Loucy (cell line): Measurements from ENCODE around the gene TNFSF13B.

ENCODE experiments used
- H2AFZ ChIP-seq: fragments of 200-600 bp; sonication (generic); 2 replicates; pipeline ENCODE4 v1.6.0; 2016; ENCODE audit warnings: antibody characterized with exemption, mild to moderate bottlenecking, low read length, moderate library complexity
- H3F3A ChIP-seq: fragments of 200-600 bp; 2 replicates; pipeline ENCODE4 v1.6.0; 2016; ENCODE audit warnings: antibody characterized with exemption, low read depth, mild to moderate bottlenecking
- H3K27me3 ChIP-seq: fragments of 200-600 bp; sonication (generic); 2 replicates; pipeline ENCODE4 v1.6.1; 2014; ENCODE audit warnings: low read length, mild to moderate bottlenecking; ENCODE audit not compliant: insufficient read depth, poor library complexity, severe bottlenecking
- H3K36me3 ChIP-seq: fragments of 200-600 bp; sonication (generic); 2 replicates; pipeline ENCODE4 v1.6.1; 2016; ENCODE audit warnings: low read length; ENCODE audit not compliant: insufficient read depth
- H3K4me1 ChIP-seq: fragments of 200-600 bp; sonication (generic); 2 replicates; pipeline ENCODE4 v1.5.1; 2014; ENCODE audit warnings: low read length, mild to moderate bottlenecking; ENCODE audit not compliant: insufficient read depth, poor library complexity, severe bottlenecking
- H3K4me2 ChIP-seq: fragments of 200-600 bp; sonication (generic); 2 replicates; pipeline ENCODE4 v1.6.0; 2014; ENCODE audit warnings: antibody characterized with exemption, low read length, low read depth, mild to moderate bottlenecking; ENCODE audit not compliant: poor library complexity, severe bottlenecking
- H3K4me3 ChIP-seq: fragments of 200-600 bp; sonication (generic); 2 replicates; pipeline ENCODE4 v1.5.1; 2014; ENCODE audit warnings: low read length, mild to moderate bottlenecking, mixed read lengths; ENCODE audit not compliant: poor library complexity, severe bottlenecking
- H3K79me2 ChIP-seq: fragments of 200-600 bp; sonication (generic); 2 replicates; pipeline ENCODE4 v1.6.1; 2014; ENCODE audit warnings: low read length; ENCODE audit not compliant: insufficient read depth
- H3K9ac ChIP-seq: fragments of 200-600 bp; sonication (generic); 2 replicates; pipeline ENCODE4 v1.6.0; 2014; ENCODE audit warnings: mild to moderate bottlenecking, low read depth, low read length, moderate library complexity; ENCODE audit not compliant: poor library complexity, severe bottlenecking
- H3K9me2 ChIP-seq: fragments of 200-600 bp; sonication (generic); replicated peaks from 2 replicates; pipeline ENCODE4 v1.6.1; 2016; ENCODE audit warnings: low read depth, low read length, mixed read lengths
- H3K9me3 ChIP-seq: fragments of 200-600 bp; sonication (generic); 2 replicates; pipeline ENCODE4 v1.6.1; 2014; ENCODE audit warnings: mild to moderate bottlenecking, antibody characterized with exemption, low read length, low read depth; ENCODE audit not compliant: insufficient read depth
- H4K20me1 ChIP-seq: fragments of 200-600 bp; sonication (generic); 2 replicates; pipeline ENCODE4 v1.6.0; 2014; ENCODE audit warnings: antibody characterized with exemption, low read length, mild to moderate bottlenecking; ENCODE audit not compliant: insufficient read depth, poor library complexity, severe bottlenecking
- CTCF ChIP-seq: fragments of 200-600 bp; sonication (generic); conservative IDR thresholded peaks from 2 replicates; pipeline ENCODE4 v1.5.1; 2014; ENCODE audit warnings: mild to moderate bottlenecking, antibody characterized with exemption, low read length
- EZH2phosphoT487 ChIP-seq: fragments of 200-600 bp; IDR thresholded peaks from 2 replicates; pipeline ENCODE4 v1.6.1; 2018; ENCODE audit warnings: antibody characterized with exemption, mild to moderate bottlenecking, moderate library complexity, borderline replicate concordance

The TNFSF13B gene

GRCh38 chr13:108328848-108329247 is 59.3 kb downstream of the TNFSF13B start:
- Histone ChIP-seq H3K27me3 (no peaks in the 10 kb centered on the region), H3K4me3 (no peak overlapping the region), H3K9ac (no peak overlapping the region), H3K4me2 (no peak overlapping the region), H3K36me3 (no peaks in the 10 kb centered on the region), H4K20me1 (no peaks in the 10 kb centered on the region), H3K9me2 (no peaks in the 10 kb centered on the region), H3K4me1 (no peaks in the 10 kb centered on the region), H3K9me3 (no peaks in the 10 kb centered on the region), H2AFZ (no peak overlapping the region), H3K79me2 (no peaks in the 10 kb centered on the region), H3F3A (no peaks in the 10 kb centered on the region)
- TF ChIP-seq EZH2phosphoT487 (no peak), CTCF (no peak)

GRCh38 chr13:108332791-108333190 is 63.3 kb downstream of the TNFSF13B start:
- H3K79me2 ChIP-seq: no peaks in the 10 kb centered on the region
- H3K9me2 ChIP-seq: no peaks in the 10 kb centered on the region
- no peak overlapping the region for H3K4me2 ChIP-seq
- H4K20me1 ChIP-seq: no peaks in the 10 kb centered on the region
- no peak overlapping the region for H3K9ac ChIP-seq
- no peaks in the 10 kb centered on the region for H3K36me3 ChIP-seq
- TF ChIP-seq CTCF (no peak), EZH2phosphoT487 (no peak)
- no peaks in the 10 kb centered on the region for H3K9me3 ChIP-seq
- H3K27me3 ChIP-seq: no peaks in the 10 kb centered on the region
- H2AFZ ChIP-seq: no peak overlapping the region
- H3K4me3 ChIP-seq: no peak overlapping the region
- no peaks in the 10 kb centered on the region for H3F3A ChIP-seq
- no peaks in the 10 kb centered on the region for H3K4me1 ChIP-seq

GRCh38 chr13:108342369-108343289 is 73.1 kb downstream of the TNFSF13B start:
- Histone ChIP-seq H3F3A (no peaks in the 10 kb centered on the region), H3K9me2 (no peaks in the 10 kb centered on the region), H3K4me3 (peak overlapping the region; percentile 39), H3K9me3 (no peaks in the 10 kb centered on the region), H3K9ac (no peak overlapping the region), H4K20me1 (no peaks in the 10 kb centered on the region), H3K79me2 (no peaks in the 10 kb centered on the region), H3K4me2 (peak overlapping the region; percentile 38), H3K27me3 (no peaks in the 10 kb centered on the region), H2AFZ (peak overlapping the region; percentile 68; the same call in 1 of the 2 replicates), H3K4me1 (no peaks in the 10 kb centered on the region), H3K36me3 (no peaks in the 10 kb centered on the region)
- TF ChIP-seq EZH2phosphoT487 (no peak), CTCF (peak; percentile 67)
